CD4-positive, alpha-beta T cell treated with Interleukin-15 for 1 hour (primary cell): ENCODE measurements around the gene ZNF561.

ENCODE experiments used
- DNase-seq: peaks from one replicate; pipeline ENCODE4 v3.0.0-alpha.2; 2020

The ZNF561 gene

GRCh38 chr19:9570255-9570654 is 50.8 kb downstream of the ZNF561 start:
- no peak for DNase-seq

GRCh38 chr19:9566729-9567128 is 54.3 kb downstream of the ZNF561 start:
- DNase-seq, result no peak

GRCh38 chr19:9565900-9566705 is 54.9 kb downstream of the ZNF561 start:
- no peak for DNase-seq
